Measurements from ENCODE around the gene VAV2. TPM values are rescaled to one million over a fixed set of nuclear protein-coding genes. Genes with fewer than 3 reads are reported as not detected.

The VAV2 gene
- polyA plus RNA-seq, 1 of the 3 experiments (the other 2 are of a cell fraction) = 14.9 TPM

GRCh38 chr9:133957328-133957727 is 34.8 kb downstream of the VAV2 start:
- no peaks in the 10 kb centered on the region for H3F3A ChIP-seq (replicated peaks; ENCODE audit: insufficient read depth)
- no peaks in the 10 kb centered on the region for H3K9me3 ChIP-seq
- POLR2A ChIA-PET = no interaction called here
- no peak overlapping the region for H3K9ac ChIP-seq
- H2AFZ ChIP-seq (ENCODE audit: low read depth) = no peak overlapping the region
- CTCF ChIA-PET = interaction anchor here (1.2 to 1.4 kb wide), 2 partner anchors 13 to 142 kb away, joined by 3 to 6 read pairs; no protein-coding TSS in a partner anchor
- H3K27me3 ChIP-seq (ENCODE audit: insufficient read depth) = no peaks in the 10 kb centered on the region
- TF ChIP-seq PBX3 (IDR thresholded peaks at IDR 0.05) = no peak
- no peak for TF ChIP-seq FOXJ3 (CRISPR knock-in tag; IDR thresholded peaks at IDR 0.05)
- no peak for TF ChIP-seq MXI1 (IDR thresholded peaks at IDR 0.05; ENCODE audit: low read depth, low read length)
- no peak for TF ChIP-seq SIN3A (IDR thresholded peaks at IDR 0.05; ENCODE audit: borderline replicate concordance, low read depth, low read length)
- no peak for TF ChIP-seq FOXM1 (IDR thresholded peaks at IDR 0.05; ENCODE audit: low read depth)
- no peak for TF ChIP-seq NRF1 (IDR thresholded peaks at IDR 0.05; ENCODE audit: low read depth, low read length)
- TF ChIP-seq GATA2 (CRISPR knock-in tag; IDR thresholded peaks at IDR 0.05) = no peak
- no peak for TF ChIP-seq RXRA (IDR thresholded peaks at IDR 0.05; ENCODE audit: borderline replicate concordance, low read depth)
- no peak for TF ChIP-seq RCOR1 (IDR thresholded peaks at IDR 0.05; ENCODE audit: low read length)
- TF ChIP-seq EZH2phosphoT487 (IDR thresholded peaks at IDR 0.05; ENCODE audit: borderline replicate concordance, low read depth) = no peak
- TF ChIP-seq CHD2 (IDR thresholded peaks at IDR 0.05; ENCODE audit: low read length, partially characterized antibody) = no peak
- TF ChIP-seq CTCF (IDR thresholded peaks at IDR 0.05) = no peak
- no peak for DNase-seq
- H3K36me3 ChIP-seq (replicated peaks in 1 of 2; ENCODE audit: control insufficient read depth in 1 of 2, insufficient read depth in 2 of 2, low read length in 1 of 2) = no peaks in the 10 kb centered on the region
- H3K9me2 ChIP-seq = no peaks in the 10 kb centered on the region
- peak overlapping the region in 1 of 2 experiments; percentile 43; a peak in 2 of 4 replicates for H3K27ac ChIP-seq (ENCODE audit: low read depth in 2 of 2, low read length in 1 of 2)
- 78% methylated on average over 13 of the region's 13 CpGs for WGBS (ENCODE audit: low lambda C conversion rate)
- peaks cover 86% of the 10 kb centered on the region for H3K79me2 ChIP-seq (ENCODE audit: insufficient read depth)
- peak overlapping the region; percentile 69; the same call in 1 of the 2 replicates for H3K4me2 ChIP-seq
- H3K4me1 ChIP-seq (ENCODE audit: control insufficient read depth in 1 of 2, insufficient read depth in 2 of 2, low read depth in 1 of 2, low read length in 1 of 2) = peaks cover 17 to 58% of the 10 kb centered on the region in 2 experiments
- no peak overlapping the region for H3K4me3 ChIP-seq (ENCODE audit: low read depth in 2 of 2, low read length in 1 of 2)
- H4K20me1 ChIP-seq (ENCODE audit: insufficient read depth) = peaks cover 84% of the 10 kb centered on the region

DNA sequence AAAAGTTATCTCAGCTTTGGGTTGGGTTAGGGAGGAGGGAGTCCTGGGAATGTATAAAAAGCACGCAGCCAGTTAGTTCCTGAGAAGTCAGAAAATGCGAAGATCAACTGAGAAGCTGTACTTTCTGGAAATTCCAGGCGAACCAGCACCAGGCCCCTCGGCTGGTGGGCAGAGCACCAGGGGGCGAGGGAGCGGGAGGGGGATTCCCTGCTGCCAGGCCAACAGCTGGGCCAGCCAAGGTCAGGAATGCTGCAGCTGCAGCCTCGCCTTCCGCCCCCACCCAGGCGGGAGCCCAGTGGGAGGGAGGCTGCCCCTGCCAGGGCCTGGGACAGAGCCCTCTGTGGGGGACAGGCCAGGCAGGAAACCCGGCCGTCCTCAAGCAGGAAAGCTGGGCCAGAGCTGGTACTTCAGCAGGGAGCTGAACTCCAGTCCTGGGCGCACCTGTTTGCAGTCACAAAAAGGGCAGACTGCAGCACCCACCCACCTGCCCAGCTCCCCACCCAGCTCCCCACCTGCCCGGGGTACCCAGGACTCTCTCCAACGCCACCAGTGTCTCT is 35.5 kb downstream of the VAV2 start:
- TF ChIP-seq MEF2A (IDR thresholded peaks at IDR 0.05; ENCODE audit: borderline replicate concordance, low read depth) (no peak), RFX5 (IDR thresholded peaks at IDR 0.05; ENCODE audit: low read length) (no peak), CHD2 (IDR thresholded peaks at IDR 0.05; ENCODE audit: low read length, partially characterized antibody) (peak; percentile 39), EZH2phosphoT487 (IDR thresholded peaks at IDR 0.05; ENCODE audit: borderline replicate concordance, low read depth) (no peak), RAD21 (IDR thresholded peaks at IDR 0.05; ENCODE audit: low read length) (peak; percentile 2; the same call in 1 of the 2 replicates), EP300 (IDR thresholded peaks at IDR 0.05; ENCODE audit: borderline replicate concordance in 1 of 2, low read depth in 1 of 2, low read length in 1 of 2) (0 out of 4 replicates have a peak, but pooled peaks of 1 of the 2 experiments have one; percentile 3), FOSL2 (IDR thresholded peaks at IDR 0.05; ENCODE audit: borderline replicate concordance, low read depth) (no peak)
- DNase-seq = peak; percentile 87
- POLR2A ChIA-PET = interaction anchor here (0.7 kb wide), 1 partner anchor 9 kb away, joined by 3 read pairs; no protein-coding TSS in a partner anchor
- Histone ChIP-seq H3K79me2 (ENCODE audit: insufficient read depth) (peaks cover 86% of the 10 kb centered on the region), H3K4me2 (peak overlapping the region; percentile 69), H4K20me1 (ENCODE audit: insufficient read depth) (peaks cover 84% of the 10 kb centered on the region), H3K36me3 (replicated peaks in 1 of 2; ENCODE audit: control insufficient read depth in 1 of 2, insufficient read depth in 2 of 2, low read length in 1 of 2) (no peaks in the 10 kb centered on the region), H2AFZ (ENCODE audit: low read depth) (no peak overlapping the region), H3K27ac (ENCODE audit: low read depth in 2 of 2, low read length in 1 of 2) (peak overlapping the region; percentile 43 to 46; a peak in 3 of 4 replicates), H3K9me2 (no peaks in the 10 kb centered on the region), H3K27me3 (ENCODE audit: insufficient read depth) (no peaks in the 10 kb centered on the region), H3K4me3 (ENCODE audit: low read depth in 2 of 2, low read length in 1 of 2) (peak overlapping the region in 1 of 2 experiments; percentile 35; a peak in 1 of 4 replicates), H3K9ac (peak overlapping the region; percentile 35; the same call in 1 of the 2 replicates), H3K9me3 (no peaks in the 10 kb centered on the region), H3K4me1 (ENCODE audit: control insufficient read depth in 1 of 2, insufficient read depth in 2 of 2, low read depth in 1 of 2, low read length in 1 of 2) (peaks cover 17 to 57% of the 10 kb centered on the region in 2 experiments), H3F3A (replicated peaks; ENCODE audit: insufficient read depth) (no peaks in the 10 kb centered on the region)
- CTCF ChIA-PET = interaction anchor here (0.8 to 1.9 kb wide), 12 partner anchors 10 to 174 kb away, joined by 3 to 8 read pairs (median 4); no protein-coding TSS in a partner anchor
- 53% methylated on average over 8 of the region's 14 CpGs for WGBS (ENCODE audit: low lambda C conversion rate)

Measured in SK-N-SH (cell line).